Measurements from ENCODE around the gene FUCA1. TPM values are rescaled to one million over a fixed set of nuclear protein-coding genes. Genes with fewer than 3 reads are reported as not detected.

Gene FUCA1
- total RNA-seq, 2 experiments from 2014 or later: 3.6 to 4.1 TPM

DNA sequence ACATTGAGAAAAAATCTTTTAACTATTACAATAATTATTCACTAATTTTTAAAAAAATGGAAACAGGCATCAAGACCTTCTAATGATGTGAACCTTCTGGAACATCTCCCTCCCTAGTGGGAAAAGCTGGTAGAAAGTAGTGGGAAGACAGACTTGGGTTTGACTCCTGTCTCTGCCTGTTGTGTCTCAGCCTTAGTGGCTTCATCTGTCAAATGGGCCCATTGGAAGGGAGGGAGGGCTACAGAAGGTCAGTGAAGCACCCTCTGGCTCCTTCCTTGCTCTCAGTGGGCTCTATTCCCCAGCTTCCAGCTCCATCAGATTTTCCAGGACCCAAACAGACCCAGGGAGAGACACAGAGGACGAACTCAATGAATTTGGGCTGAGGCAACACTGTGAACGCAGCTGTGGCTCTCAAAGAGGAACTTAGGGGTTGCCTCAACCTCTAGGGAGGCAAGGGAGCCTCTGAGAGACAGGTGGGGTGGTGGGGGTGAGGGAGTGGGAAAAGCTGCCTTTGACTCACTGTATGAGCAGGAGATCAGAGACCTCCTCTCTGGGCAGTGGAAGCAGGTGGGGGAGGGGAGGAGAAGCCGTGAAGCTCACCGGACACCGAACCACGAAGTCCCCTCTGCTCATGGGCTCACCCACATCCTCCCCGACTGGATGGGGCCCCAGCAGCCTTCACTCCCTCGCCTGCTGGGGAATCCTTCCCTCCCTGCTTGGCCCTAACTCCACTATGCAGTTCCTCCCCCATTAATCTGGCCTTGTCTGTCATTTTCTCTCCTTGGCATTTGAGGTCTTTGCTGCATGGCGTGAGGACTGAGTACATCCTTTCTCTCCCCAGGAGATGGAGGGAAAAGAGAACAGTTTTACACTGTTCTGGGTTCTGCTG is 40.6 kb upstream of the FUCA1 start:
- intact Hi-C loops (cut with DNase I, micrococcal nuclease): no loop called here
- Mint-ChIP-seq H3K4me3 (no peak overlapping the region), H3K9me3 (no peaks in the 10 kb centered on the region), H3K27me3 (peaks cover 35% of the 10 kb centered on the region), H3K27ac (no peak overlapping the region), H3K4me1 (ENCODE audit: low read depth) (peaks cover 32% of the 10 kb centered on the region), H3K36me3 (ENCODE audit: low read depth) (no peaks in the 10 kb centered on the region)
- Histone ChIP-seq H3K36me3 (ENCODE audit: insufficient read depth, low read length) (no peaks in the 10 kb centered on the region), H3K4me3 (ENCODE audit: low read length) (no peak overlapping the region), H3K27ac (ENCODE audit: low read depth in 1 of 2, low read length in 2 of 2) (no peak overlapping the region), H3K27me3 (ENCODE audit: control insufficient read depth in 1 of 2, insufficient read depth in 2 of 2, low read length in 2 of 2) (peaks cover 0 to 2% of the 10 kb centered on the region in 2 experiments), H3K9me3 (ENCODE audit: control insufficient read depth in 1 of 2, insufficient read depth in 1 of 2, low read length in 2 of 2) (no peaks in the 10 kb centered on the region), H3K4me1 (ENCODE audit: insufficient read depth, low read length) (peaks cover 37% of the 10 kb centered on the region)
- DNase-seq: peak in 6 of 14 experiments; percentile 3 to 60 (median 29)
- ATAC-seq (ENCODE audit: poor library complexity): peak; percentile 24
- CTCF ChIA-PET: no interaction called here
- POLR2A ChIA-PET: no interaction called here
- TF ChIP-seq, protein P1, sequence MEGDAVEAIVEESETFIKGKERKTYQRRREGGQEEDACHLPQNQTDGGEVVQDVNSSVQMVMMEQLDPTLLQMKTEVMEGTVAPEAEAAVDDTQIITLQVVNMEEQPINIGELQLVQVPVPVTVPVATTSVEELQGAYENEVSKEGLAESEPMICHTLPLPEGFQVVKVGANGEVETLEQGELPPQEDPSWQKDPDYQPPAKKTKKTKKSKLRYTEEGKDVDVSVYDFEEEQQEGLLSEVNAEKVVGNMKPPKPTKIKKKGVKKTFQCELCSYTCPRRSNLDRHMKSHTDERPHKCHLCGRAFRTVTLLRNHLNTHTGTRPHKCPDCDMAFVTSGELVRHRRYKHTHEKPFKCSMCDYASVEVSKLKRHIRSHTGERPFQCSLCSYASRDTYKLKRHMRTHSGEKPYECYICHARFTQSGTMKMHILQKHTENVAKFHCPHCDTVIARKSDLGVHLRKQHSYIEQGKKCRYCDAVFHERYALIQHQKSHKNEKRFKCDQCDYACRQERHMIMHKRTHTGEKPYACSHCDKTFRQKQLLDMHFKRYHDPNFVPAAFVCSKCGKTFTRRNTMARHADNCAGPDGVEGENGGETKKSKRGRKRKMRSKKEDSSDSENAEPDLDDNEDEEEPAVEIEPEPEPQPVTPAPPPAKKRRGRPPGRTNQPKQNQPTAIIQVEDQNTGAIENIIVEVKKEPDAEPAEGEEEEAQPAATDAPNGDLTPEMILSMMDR (IDR thresholded peaks at IDR 0.05): no peak

DNA sequence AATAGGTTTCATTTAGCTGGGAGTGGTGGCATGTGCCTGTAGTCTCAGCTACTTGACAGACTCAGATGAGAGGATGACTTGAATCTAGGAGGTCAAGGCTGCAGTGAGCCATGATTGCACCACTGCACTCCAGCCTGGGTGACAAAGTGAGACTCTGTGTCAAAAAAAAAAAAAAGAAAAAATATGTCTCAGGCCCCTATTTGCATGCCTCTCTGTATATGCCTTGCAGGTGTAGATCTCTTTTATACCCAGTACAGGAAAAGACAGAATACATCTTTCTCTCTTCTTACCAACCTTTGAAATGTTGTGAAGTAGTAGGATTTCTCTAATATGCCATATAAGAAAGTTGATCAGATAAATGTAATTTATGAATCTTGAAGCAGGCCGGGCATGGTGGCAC is 38.6 kb upstream of the FUCA1 start:
- Mint-ChIP-seq H3K9me3 (no peaks in the 10 kb centered on the region), H3K27ac (no peak overlapping the region), H3K36me3 (ENCODE audit: low read depth) (no peaks in the 10 kb centered on the region), H3K4me1 (ENCODE audit: low read depth) (peaks cover 14% of the 10 kb centered on the region), H3K27me3 (peaks cover 41% of the 10 kb centered on the region), H3K4me3 (no peak overlapping the region)
- ATAC-seq (ENCODE audit: poor library complexity) (no peak), DNase-seq (no peak)
- no peaks in the 10 kb centered on the region for H3K9me3 ChIP-seq (ENCODE audit: control insufficient read depth in 1 of 2, insufficient read depth in 1 of 2, low read length in 2 of 2)
- H3K36me3 ChIP-seq (ENCODE audit: insufficient read depth, low read length): no peaks in the 10 kb centered on the region
- H3K4me3 ChIP-seq (ENCODE audit: low read length): no peak overlapping the region
- peaks cover 4 to 7% of the 10 kb centered on the region in 2 experiments for H3K27me3 ChIP-seq (ENCODE audit: control insufficient read depth in 1 of 2, insufficient read depth in 2 of 2, low read length in 2 of 2)
- H3K4me1 ChIP-seq (ENCODE audit: insufficient read depth, low read length): peaks cover 29% of the 10 kb centered on the region
- TF ChIP-seq, protein P1 (IDR thresholded peaks at IDR 0.05): no peak
- CTCF ChIA-PET: no interaction called here
- POLR2A ChIA-PET: no interaction called here
- no peak overlapping the region for H3K27ac ChIP-seq (ENCODE audit: low read depth in 1 of 2, low read length in 2 of 2)
- intact Hi-C loops (cut with DNase I, micrococcal nuclease): no loop called here

DNA sequence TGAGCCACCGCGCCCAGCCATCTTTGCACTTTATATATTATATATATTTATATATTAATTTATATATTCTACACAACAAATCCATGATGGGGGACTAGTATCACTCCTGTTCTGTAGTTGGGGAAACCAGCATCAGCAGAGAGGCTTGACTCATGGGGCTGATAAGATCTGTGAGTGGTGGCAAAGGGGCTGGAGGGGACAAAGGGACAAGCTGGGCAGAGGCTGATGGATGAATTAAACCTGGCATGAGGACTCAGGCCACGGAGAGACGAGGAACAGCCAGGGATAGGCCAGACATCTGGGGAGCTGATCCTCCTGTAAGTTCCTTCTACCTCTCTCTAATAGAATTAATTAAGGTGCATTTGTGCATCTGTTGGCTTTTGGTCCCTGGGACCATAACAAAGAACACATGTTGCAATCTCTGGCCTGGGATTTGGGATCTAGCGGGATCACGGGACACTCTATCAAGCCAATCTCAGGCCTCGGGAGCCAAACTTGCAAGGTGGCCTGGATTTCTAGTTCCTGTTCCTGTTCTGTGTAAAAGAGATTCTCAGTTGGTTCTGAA is 37.5 kb upstream of the FUCA1 start:
- TF ChIP-seq, protein P1 (IDR thresholded peaks at IDR 0.05): no peak
- Mint-ChIP-seq H3K36me3 (ENCODE audit: low read depth) (no peaks in the 10 kb centered on the region), H3K27ac (no peak overlapping the region), H3K4me1 (ENCODE audit: low read depth) (peaks cover 8% of the 10 kb centered on the region), H3K9me3 (no peaks in the 10 kb centered on the region), H3K27me3 (peaks cover 52% of the 10 kb centered on the region), H3K4me3 (no peak overlapping the region)
- H3K27me3 ChIP-seq (ENCODE audit: control insufficient read depth in 1 of 2, insufficient read depth in 2 of 2, low read length in 2 of 2): peaks cover 7% of the 10 kb centered on the region in 2 experiments
- POLR2A ChIA-PET: no interaction called here
- ATAC-seq (ENCODE audit: poor library complexity) (no peak), DNase-seq (no peak)
- no peaks in the 10 kb centered on the region for H3K9me3 ChIP-seq (ENCODE audit: control insufficient read depth in 1 of 2, insufficient read depth in 1 of 2, low read length in 2 of 2)
- intact Hi-C loops (cut with DNase I, micrococcal nuclease): no loop called here
- peaks cover 19% of the 10 kb centered on the region for H3K4me1 ChIP-seq (ENCODE audit: insufficient read depth, low read length)
- CTCF ChIA-PET: no interaction called here
- H3K27ac ChIP-seq (ENCODE audit: low read depth in 1 of 2, low read length in 2 of 2): no peak overlapping the region
- H3K4me3 ChIP-seq (ENCODE audit: low read length): no peak overlapping the region
- H3K36me3 ChIP-seq (ENCODE audit: insufficient read depth, low read length): no peaks in the 10 kb centered on the region

Measured in CD4-positive, alpha-beta T cell (primary cell).